GM19452 (cell line): ENCODE data around the gene CNIH3.

Experiments
- ATAC-seq: cut with Tn5 transposase; IDR thresholded peaks from one replicate; pipeline ENCODE4 v1.9.1; 2021; ENCODE audit not compliant: unreplicated experiment

The CNIH3 gene

DNA sequence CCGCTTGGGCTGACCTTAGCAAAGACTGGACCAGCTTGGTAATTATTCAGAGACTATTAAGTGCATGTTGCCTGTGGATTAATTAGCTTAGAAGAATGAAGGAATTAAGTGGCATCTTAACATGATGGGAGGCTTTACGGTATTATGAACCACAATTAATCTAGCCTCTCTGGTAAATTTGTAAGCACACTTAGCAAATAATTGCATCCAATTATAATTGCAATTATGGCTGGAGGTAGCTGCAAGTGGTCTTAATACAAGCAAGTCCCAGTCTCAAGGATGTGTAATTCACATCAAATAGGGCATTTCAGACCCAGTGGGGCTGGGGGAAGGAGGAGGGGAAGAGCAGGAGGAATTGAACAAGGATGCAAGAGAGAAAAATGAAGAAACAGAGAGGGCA is 151.6 kb downstream of the CNIH3 start:
- no peak for ATAC-seq

DNA sequence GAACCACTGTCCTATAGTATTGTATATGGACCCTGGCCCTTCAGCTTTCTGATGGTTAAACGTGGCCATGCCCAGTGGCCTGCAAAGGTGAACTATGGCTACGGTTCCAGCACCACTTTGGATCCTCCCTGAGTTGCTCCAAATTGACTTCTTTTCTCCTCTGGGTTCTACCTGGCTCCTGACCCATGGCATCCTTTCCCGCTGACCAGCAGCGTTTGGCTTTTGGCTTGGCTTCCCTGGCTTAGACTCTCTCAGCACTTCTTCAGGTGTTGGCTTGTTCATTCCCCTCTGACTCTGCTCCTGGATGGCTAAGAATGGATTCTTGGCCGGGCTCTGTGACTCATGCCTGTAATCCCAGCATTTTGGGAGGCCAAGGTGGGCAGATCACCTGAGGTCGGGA is 152.9 kb downstream of the CNIH3 start:
- no peak for ATAC-seq

DNA sequence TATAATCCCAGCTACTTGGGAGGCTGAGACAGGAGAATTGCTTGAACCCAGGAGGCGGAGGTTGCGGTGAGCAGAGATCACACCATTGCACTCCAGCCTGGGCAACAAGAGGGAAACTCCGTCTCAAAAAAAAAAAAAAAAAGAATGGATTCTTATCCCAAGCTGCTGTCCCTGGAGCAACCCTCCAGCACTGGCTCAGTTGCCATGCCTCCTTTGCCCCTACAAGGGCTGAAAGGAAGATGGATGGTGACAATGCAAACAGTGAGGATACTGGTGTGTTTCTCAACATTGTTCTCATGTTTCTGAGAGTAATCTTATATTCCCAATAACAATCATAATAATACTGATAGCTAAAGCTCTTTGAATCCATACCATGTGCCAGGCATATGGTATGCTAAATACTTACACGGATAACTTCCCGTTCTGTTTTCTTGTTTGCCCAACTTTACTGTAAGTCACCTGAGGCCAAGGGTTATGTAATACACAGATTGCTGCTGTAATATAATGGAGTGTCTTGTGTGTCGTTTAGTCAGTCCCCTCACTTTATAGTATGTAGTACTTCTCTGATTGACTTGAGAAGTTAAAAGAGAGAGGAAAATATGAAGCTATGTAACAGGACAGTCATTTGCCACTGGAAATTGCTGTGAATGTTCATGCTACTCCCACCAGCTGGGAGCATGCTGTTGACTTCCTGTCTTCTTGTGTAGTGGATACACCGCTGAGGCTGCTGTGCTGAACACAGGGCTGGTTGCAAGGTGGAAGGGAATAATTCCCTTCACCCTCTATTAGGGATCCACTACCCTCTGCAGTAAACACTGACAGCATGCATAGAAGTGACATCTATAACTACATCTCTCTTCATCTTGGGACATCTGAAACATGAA is 153.6 kb downstream of the CNIH3 start:
- no peak for ATAC-seq

DNA sequence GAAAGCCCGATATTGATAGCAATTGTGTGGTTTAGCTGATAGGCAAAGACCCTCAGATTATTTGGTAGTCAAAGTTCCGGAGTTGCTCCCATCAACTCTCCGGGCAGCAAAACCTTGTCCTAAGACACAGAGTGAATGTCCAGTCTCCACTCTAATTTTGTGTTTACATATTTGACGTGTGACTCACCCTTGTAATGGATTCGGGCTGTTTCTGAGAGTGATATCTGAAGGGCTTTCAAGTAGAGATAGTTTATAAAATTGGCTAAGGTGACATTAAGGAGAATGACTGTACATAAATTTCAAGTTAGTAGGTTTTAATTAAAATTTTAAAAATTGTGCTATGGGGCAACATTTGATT is 154.2 kb downstream of the CNIH3 start:
- no peak for ATAC-seq

DNA sequence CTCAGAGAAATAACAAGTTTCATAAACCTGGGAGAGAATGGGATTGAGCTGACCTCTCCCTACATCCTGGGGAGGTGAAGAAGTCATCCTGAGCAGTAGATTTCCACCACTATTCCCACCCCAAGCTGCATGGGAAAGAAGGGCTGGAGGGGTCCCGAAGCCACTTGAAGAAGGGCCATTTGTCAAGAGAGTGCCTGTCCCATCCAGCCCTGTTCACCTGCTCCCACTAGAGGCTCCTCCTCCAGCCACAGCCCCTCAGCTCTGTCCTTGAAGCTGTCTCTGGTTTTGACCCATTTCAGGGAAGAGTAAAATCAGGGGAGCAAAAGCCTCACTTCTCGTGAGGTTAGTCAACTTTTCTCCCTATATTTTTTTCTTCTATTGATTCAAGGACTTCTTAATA is 157.5 kb downstream of the CNIH3 start:
- ATAC-seq = no peak

DNA sequence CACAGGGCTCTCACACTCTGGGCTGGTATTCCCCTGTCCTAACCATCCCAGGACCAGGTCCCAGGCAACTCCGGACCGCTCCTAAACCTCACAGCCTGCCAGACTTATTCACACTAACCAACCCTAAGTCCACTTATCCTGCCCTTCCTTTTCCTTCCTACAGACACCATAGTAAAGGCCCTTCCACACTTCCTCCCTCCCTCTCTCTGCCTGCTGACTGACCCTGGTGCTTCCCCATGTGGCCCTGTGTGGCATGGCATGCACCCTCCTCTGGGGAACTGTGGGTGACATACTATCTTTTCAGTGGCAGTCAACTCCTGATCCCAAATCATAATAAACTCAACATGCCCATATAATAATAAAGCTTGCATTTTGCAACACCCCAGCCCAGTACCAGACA is 158.3 kb downstream of the CNIH3 start:
- ATAC-seq = no peak

DNA sequence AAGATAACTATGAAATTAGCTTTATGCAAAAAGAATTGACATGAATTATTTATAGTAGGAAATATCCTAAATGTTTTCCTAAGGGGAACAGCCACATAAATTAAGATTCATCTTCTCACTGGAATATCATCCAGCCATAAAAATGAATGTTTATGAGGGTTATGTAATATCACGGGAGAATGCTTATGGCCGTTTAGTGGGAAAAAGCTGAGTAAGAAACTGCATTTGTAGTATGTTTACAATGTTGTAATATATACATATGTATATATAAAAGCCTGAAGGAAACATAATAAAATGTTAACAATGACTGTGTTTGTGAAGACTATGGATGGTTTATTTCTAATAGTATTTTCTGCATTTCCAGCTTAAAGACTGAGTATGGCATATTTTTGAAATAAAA is 161.1 kb downstream of the CNIH3 start:
- ATAC-seq = no peak

DNA sequence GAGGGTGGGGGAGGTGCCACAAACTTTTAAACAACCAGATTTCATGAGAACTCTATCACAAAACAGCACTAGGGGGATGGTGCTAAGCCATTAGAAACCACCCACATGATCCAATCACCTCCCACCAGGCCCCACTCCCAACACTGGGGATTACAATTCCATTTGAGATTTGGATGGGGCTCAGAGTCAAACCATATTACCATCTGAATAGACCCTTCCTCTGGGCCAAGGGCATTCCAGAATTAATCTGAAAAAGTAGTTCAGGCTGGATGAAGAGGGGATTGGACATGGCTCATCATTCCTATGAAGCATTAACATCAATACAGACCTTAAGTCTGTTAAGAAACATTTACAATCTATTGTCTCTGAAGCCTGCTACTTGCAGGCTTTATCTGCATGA is 163.4 kb downstream of the CNIH3 start:
- ATAC-seq = no peak

DNA sequence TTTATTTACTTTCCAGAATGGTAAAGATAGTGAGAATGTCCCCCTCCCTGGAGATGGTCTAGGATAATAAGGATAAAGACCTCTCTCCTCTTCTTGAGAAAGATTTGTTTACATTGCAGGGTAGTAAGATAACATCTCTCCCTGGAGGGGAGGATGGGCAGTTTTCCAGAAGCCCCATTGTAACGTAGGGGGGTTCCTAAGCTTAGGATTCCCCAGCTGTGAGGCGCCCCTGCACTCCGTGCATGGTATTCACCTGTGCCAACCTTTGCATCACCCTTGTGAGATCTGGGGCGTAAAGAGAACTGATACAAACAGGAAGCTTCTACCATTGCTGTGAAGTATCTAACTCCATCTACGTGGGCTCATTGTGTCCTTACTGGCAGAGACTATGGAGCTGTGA is 164.6 kb downstream of the CNIH3 start:
- no peak for ATAC-seq

DNA sequence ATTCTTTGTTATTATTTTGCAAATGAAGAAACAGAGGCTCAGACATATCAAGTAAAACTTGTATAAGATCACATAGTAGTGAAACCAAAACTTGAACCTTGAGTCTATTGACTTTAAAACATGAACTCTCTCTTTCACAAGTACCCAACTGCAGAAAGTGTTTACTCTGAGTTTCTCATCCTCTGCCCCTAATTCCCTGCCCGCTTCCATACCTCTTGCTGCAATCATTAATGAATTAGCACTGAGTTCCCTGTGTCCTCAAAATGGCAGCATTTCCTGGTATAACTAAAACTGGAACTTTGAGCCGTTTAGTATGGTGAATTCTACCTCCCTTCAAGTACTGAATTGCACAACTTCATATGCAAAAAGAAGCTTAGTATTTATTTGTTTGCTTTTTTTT is 165.7 kb downstream of the CNIH3 start:
- ATAC-seq = no peak

DNA sequence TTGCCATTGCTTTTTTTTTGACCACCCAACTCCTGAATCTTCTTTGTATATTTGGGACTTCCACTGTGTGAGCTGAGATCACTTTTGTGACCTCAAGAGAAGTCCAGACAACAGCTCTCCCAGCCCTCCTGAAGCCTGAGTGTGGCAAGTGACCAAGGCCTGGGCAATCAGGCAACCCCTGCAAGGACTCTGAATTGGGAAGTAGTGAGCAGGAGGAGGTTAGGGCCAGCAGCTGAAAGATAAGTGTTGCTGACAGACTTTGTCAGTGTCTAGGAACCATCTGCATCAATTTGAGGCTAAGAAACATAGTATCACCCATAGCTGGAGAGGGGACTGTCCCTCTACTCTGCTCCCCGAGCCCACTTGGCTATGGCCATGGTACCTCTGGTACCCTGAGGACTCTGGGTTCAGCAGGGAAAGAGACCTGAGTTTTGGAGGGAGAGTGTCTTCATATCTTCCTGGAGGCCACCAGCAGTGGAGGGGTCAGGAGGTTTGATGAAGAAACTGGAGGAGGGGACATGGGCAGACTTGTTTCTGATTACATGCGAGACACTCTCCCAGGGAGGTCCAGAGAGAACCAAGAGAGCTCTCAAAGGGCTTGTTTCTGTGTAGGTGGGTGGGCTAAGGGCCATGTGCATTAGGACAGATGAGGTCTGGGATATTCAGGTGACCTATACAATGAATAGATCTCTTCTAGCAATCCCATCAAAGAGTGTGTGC is 166.3 kb downstream of the CNIH3 start:
- no peak for ATAC-seq

DNA sequence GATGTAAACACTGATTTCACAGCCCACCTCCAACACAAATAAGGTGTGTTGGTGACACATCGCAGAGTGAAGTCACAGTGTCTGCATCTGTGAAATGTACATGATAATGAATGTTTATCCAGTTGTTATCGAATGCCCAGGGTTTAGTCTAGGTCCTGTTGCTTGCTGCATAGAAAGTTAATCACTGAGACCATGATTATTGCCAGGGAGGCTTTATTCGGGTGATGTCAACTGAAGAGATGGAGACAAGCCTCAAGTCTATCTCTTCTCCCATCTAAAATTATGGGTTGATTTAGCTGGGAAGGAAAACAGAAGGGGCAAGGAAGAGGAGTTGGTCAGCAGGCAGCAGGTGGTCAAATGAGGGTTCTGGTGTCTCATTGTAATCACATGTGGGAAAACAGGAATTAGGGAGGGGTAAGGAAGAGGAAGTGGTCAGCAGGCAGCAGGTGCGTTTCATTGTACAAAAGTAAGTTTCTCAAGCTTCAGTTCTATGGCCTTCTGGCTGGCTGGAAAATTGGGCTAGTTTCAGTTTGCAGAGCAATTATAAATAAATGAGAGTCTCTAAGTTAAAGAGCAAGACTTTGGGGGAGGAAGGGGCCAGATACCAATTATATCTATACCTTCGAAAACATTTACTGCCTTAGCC is 167.0 kb downstream of the CNIH3 start:
- ATAC-seq = peak; percentile 61

DNA sequence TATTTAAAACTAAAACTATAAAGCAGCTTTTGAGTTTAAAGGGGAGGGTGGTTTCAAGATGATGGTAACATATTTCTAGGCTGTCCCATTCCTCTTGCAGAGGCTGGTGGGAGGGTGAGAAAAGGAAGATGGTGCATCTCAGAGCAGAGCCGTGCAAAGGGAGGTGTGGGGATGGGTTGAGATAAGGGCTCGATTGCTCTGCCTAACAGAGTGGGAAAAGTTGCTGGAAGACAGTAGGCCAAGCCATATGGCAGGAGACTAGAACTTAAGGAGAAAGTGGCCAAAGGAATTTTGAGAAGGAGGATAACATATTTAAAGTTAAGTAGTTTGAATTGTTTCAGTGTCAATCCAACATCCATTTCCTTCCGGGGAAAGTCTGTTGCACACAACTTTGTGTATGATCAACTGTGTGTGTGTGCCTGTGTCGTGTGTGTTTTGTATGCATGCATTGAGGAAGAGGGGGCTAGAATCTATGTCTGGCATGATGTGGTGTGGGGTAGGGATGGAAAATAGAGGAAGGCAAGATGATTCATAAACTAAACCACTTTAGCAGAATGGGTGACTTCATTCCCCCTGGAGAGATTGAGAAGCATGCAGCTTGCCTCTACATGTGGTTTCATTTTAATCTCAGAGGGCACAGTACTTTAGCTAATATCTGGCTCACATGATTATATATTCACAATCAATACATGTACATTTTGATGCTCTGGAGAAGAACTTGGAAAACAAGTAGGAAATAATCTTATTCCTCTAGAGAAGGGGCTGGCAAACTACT is 168.3 kb downstream of the CNIH3 start:
- ATAC-seq = no peak

DNA sequence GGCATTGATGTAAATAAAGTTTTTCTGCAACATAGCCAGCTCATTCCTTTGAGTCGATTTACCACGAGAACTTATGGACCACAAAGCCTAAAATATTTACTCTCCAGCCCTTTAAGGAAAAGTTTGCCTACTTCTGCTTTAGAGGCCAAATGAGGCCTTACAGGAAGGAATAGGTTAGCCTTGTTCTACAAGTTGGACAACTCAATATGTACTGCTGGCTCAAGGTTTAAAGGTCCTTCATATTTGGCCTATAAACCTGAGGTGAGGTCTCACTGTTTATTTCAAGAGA is 168.9 kb downstream of the CNIH3 start:
- ATAC-seq = no peak

DNA sequence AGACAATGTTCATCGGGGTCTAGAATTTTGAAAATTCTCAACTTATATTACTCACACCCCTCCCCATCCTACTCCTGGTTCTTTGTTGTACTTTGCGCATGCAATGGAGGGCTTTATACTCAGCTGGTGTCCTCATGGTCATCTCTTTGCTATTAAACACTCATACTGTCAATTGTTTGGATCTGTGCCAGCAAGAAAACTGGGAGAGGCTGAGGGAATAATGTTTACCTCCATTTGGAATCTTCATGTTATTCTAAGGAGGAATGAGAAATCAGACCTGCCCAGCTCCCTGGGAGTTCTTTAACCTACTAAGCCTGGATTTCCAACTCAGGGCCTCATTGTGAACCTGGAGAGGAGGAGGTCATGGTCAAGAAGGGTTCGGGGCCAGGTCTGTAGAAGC is 169.5 kb downstream of the CNIH3 start:
- ATAC-seq = no peak

DNA sequence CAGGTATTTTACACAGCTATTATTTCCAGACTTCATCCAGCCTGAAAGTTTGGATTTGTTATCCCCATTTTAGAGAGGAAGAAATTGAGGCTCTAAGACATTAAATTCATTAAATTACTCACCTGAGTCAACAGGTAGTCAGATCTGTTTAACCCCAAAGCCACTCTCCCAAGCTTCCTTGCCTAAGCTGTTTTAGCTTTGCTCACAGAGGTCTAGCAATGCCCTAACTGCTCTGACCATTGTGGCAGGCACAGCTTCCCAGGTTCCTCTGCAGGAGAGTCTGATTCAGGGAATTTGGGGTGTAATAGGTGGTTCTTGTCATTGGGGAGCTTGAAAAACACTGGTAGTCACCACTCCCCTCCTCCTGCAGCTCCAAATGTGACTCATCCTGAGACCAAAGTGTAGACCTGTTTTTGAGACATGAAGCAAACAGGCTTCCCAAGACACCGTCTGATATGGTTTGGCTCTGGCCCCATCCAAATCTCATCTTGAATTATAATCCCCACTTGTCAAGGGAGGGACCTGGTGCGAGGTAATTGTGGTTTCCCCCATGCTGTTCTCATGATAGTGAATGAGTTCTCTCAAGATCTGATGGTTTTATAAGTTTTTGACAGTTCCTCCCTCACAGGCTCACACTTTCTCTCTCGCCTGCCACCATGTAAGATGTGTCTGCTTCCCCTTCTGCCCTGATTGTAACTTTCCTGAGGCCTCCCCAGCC is 170.6 kb downstream of the CNIH3 start:
- no peak for ATAC-seq

DNA sequence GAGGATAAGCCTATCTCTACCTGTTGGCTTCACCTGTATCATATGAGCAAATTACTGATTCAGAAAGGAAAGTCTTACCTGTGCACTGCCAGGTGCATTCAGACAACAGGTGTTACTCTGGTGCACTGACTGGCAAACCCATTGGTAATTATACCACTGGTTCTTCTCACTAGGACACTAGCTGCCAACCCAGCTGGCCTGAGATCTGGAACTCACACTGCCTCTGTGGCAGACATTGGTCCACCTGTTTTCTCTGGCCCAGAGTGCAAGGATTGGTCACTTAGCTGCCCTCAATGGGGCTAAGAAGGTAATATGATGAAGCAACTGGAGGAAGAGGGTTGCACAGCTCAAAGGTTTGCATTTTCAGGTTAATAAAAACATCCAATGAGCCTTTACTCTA is 173.2 kb downstream of the CNIH3 start:
- ATAC-seq = no peak
